Raji (cell line): Measurements from ENCODE around the gene HBS1L.

Experiments used
- POLR2A ChIP-seq: IDR thresholded peaks from 2 replicates; pipeline ENCODE4 v1.6.1; 2011; ENCODE audit warnings: low read depth, low read length, control low read depth; ENCODE audit not compliant: insufficient read depth

HBS1L gene

DNA sequence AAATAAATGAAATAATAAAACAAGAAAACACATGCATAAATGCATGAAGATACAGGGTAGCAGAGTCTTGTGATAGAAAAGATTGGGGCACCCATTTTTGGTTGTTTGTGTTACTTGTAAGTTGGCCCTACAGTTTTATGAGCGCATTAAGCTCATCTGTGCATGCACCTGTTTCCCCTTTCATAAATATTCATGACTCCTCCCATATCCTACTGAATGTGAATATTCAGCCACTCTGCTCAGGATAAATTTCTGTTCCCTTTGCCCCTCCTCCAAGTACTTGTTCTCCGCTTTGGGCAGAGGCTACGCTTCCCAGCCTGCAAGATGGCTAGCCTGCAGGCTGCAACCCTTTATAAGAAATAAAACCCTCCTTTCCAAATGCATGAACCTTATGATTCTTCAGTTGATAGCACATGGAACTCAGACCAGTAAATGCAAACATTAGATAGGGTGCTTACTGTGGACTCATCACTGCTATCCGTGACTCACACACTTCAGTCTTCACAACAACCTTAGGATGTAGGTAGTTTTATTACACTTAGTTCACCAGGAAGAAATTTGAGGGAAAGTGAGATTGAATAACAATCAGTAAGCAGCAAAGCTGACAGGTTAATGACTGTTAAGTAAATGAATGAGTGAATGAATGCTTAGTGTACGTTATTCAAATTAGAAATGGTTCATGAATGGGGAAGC, 119.7 kb downstream of the HBS1L start:
- TF ChIP-seq POLR2A: no peak

DNA sequence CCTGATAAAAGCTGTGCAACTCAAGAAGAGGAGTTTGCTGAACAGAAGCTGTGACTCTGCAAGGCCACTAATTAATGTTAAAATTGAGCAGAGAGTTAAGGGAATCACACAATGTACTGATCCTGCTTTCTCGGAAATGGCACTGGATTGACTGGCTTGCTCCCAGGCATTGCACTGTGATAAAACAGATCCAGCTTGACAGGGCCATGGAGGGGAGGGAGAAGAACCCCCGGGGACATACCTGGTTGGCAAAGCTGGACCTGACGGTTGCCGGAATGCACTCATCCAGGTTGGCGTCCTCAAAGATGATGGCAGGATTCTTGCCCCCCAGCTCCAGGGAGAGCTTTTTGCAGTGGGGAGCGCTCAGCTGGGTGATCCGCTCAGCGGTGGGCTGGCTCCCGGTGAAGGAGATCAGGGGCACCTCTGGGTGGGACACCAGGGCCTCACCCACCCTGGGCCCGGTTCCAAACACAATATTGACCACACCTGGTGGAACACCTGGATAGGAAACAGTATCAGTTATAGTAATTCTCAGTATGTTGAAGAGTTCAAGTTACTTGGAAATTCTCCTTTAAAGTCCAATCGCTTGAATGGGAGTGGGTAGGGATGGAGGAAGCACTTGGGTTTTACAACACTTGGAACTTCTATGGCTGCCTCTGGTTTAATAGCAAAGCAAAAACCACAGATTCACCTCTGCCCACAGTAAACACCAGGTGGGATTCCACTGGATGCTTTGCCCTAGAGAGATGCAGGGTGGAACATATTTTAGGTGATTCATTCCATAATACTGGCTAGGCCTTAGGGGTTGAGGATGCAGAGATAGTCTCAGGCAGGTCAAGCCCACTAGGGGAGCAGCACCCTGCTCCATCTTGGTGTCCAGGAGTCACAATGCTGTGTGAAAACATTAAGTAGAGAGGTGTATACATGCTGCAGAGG, 121.8 kb downstream of the HBS1L start:
- no peak for TF ChIP-seq POLR2A

DNA sequence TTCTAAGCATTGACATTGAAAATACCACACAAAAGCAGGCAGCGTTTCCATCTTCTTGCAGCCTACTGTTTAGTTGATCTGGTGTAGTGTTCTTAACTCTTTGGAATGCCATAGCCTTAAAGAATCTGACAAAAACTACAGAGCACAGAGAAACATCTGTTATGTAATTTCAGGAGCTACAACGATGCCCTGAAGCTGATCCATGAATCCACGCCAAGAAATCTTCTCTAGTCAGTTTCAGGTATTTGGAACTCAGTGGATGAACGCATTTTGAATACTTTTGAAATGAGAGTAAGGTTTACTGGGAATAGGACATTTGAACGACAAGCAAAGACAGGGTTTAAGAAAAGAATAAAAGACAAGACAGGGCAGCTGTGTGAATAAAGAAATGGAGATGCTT, 122.5 kb downstream of the HBS1L start:
- no peak for TF ChIP-seq POLR2A

DNA sequence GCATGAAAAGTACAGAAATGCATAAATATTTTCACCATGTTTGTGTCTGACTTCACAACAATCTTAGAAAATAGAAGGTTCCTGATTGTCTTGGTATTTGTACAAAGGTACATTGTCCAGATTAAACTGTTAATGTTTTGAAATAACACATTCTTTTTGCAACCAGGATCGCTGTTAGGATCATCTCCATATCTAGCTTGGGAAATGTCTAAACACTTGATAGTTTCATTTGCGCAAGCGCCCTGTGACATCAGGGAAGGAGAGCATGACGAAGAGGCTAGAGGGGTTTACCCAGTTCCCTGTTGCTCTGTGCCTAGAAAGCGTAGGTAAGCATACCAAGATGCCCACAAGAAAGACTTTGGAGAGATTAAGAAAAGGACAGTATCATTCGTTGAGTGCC, 124.2 kb downstream of the HBS1L start:
- TF ChIP-seq POLR2A: no peak

- TF ChIP-seq POLR2A: no peak
Measured at GRCh38 chr6:134928151-134928900, 126.3 kb downstream of the HBS1L start.

- no peak for TF ChIP-seq POLR2A
Measured at GRCh38 chr6:134925800-134926199, 128.8 kb downstream of the HBS1L start.

GRCh38 chr6:134921721-134922261, 132.8 kb downstream of the HBS1L start:
- TF ChIP-seq POLR2A: no peak

- TF ChIP-seq POLR2A: no peak
Measured at GRCh38 chr6:134921276-134921675, 133.3 kb downstream of the HBS1L start.

DNA sequence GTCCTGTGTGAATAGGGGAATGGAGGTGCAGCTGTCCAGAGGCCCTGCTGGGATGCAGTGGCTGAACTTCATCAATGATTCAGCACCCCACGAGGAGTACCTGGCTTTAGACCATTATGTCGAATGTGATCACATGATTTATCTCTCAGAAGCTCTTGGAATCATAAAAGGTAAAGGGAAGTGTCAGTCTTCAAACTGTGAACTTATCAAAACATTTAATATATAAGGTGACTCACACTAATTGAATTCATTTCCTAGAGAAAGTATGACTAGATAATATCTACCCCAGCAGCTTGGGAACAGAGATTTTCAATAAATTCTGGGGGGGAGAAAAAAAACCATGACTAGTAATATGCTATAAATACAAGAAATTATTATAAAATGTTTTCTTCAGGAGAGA, 134.2 kb downstream of the HBS1L start:
- TF ChIP-seq POLR2A: no peak

- TF ChIP-seq POLR2A: no peak
Measured at GRCh38 chr6:134918418-134918961, 136.1 kb downstream of the HBS1L start.

- TF ChIP-seq POLR2A: no peak
Measured at GRCh38 chr6:134911547-134911946, 143.1 kb downstream of the HBS1L start.

GRCh38 chr6:134910593-134910935, 144.1 kb downstream of the HBS1L start:
- TF ChIP-seq POLR2A: no peak
